Activated naive CD4-positive, alpha-beta T cell treated with anti-CD3 and anti-CD28 coated beads, Interleukin-2, amount 50 U/mL, for 72 hours (primary cell): ENCODE data around the gene FAM124A. TPM values are rescaled to one million over a fixed set of nuclear protein-coding genes. Genes with fewer than 3 reads are reported as not detected.
A peak's percentile ranks its signal among the peaks of the same experiment; 100 is the strongest.

Experiments used
- ATAC-seq, 2 donors: fragments of 150-1000 bp; cut with Tn5 transposase; 2 replicates each; pipeline ENCODE4 v1.10.0; 2021; ENCODE audit warnings: mild to moderate bottlenecking in 2 of 2, moderate library complexity in 2 of 2
- DNase-seq, 2 donors: peaks; one replicate each; pipeline ENCODE4 v3.0.0; 2021 to 2022; ENCODE audit warnings: low spot score in 2 of 2
- H3K27ac Mint-ChIP-seq, 2 donors: one replicate each; pipeline ENCODE4 v1.8.0; 2022; ENCODE audit warnings: mild to moderate bottlenecking in 2 of 2, mixed read lengths in 2 of 2
- H3K36me3 Mint-ChIP-seq, 2 donors: one replicate each; pipeline ENCODE4 v1.8.0; 2022; ENCODE audit warnings: mixed read lengths in 2 of 2
- H3K9me3 Mint-ChIP-seq, 2 donors: one replicate each; pipeline ENCODE4 v1.8.0; 2022; ENCODE audit warnings: mixed read lengths in 2 of 2
- total RNA-seq, 2 donors: library from RNA; stranded (reverse); gene quantifications; one replicate each; pipeline ENCODE4 v1.2.3, GENCODE V29; 2022

Gene FAM124A
- total RNA-seq, 2 donors from 2014 or later: 0.09 to 0.35 TPM

DNA sequence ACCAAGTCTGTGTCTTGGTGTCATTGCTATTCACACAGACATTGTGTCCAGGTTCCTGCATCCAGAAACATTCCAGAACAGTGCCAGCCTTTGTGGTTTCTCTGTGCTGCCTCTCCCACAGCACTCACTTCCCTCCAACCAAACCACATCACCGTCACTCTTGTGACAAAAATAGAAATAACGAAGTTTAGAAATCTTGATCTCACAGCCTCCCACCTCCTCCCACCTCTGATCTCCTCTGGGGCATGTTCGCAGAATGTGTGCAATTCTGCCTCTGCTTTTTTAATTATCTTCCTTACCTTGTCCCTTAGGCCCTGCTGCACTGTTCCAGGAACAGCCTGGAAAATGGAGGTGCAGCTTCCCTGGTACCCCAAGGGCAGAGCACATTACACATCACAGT, 108.6 kb downstream of the FAM124A start:
- no peaks in the 10 kb centered on the region for H3K9me3 Mint-ChIP-seq
- ATAC-seq (peak; percentile 15 to 46), DNase-seq (no peak)
- H3K27ac Mint-ChIP-seq: peak overlapping the region; percentile 32 to 65
- H3K36me3 Mint-ChIP-seq: no peaks in the 10 kb centered on the region

DNA sequence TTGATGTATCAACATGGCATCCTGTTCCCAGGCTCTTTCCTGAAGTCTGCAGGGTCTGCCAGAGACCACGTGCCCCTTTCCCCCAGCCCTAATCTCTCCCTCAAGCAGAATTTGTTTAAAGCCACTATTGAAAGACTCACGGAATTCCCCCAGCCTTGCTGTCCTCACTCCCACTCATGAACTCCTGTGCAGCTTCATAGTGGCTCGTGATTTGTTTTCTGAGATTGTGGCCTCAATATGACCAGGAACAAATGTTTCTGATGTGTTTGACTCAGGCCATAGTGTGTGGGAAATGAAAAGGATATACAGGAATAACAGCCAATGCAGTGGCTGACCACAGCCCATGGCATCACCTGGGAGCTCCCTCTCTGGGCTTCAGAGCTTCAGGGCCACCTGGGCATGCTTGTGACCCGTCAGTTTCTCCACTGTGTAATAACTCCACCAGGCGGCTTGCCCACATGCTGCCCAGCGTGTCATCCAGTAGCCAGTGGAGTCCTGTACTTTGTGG, 109.2 kb downstream of the FAM124A start:
- ATAC-seq: peak; percentile 52 to 85
- no peak for DNase-seq
- Mint-ChIP-seq H3K27ac (peak overlapping the region in 1 of 2 donors; percentile 32), H3K36me3 (no peaks in the 10 kb centered on the region), H3K9me3 (no peaks in the 10 kb centered on the region)

DNA sequence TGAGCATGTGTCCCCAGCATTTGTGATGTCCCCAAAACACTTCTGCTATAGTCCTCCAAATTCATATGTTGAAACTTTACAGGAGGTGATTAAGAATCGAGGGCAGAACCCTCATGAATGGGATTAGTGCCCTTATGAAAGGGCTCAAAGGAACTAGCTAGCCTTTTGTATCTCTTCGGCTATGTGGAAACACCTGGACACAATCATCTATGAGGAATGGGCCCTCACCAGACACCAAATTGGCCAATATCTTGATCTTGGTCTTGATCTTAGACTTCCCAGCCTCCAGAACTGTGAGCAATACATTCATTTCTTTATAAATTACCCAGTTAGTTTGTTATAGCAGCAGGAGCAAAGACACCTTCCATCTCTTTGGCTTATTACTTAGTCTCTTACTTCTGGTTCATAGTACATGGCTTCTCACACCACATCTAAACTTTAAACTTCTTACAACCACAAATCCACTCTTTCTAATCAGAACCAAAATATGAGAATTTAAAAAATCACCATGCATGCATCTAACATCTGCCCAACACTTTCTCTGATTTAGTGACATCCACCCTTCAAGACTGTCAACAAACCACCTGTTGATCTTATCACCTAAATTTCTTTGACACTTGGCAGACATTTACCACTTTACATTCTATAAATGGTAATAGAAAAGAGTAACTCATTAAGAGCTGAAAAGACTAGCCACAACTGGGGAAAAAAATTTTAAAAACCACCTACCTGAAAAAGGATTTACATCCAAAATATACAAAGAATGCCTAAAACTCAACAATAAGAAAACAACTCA, 110.6 kb downstream of the FAM124A start:
- no peaks in the 10 kb centered on the region for H3K9me3 Mint-ChIP-seq
- no peak for DNase-seq
- H3K27ac Mint-ChIP-seq: no peak overlapping the region
- no peak for ATAC-seq
- no peaks in the 10 kb centered on the region for H3K36me3 Mint-ChIP-seq

DNA sequence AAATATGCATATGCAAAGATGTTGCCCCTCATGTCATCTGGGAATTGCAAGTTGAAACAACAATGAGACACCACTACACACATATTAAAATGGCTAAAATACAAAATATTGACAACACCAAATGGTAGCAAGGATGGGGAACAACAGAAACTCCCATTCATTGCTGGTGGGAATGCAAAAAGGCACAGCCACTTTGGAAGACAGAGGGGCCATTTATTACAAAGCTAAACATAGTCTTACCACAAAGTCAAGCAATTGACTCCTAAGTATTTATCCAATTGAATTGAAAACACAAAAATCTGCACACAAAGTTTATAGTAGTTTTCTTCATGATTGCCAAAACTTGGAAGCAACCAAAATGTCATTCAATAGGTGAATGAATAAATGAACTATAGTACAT, 111.2 kb downstream of the FAM124A start:
- DNase-seq: no peak
- Mint-ChIP-seq H3K27ac (no peak overlapping the region), H3K36me3 (no peaks in the 10 kb centered on the region), H3K9me3 (no peaks in the 10 kb centered on the region)
- no peak for ATAC-seq

DNA sequence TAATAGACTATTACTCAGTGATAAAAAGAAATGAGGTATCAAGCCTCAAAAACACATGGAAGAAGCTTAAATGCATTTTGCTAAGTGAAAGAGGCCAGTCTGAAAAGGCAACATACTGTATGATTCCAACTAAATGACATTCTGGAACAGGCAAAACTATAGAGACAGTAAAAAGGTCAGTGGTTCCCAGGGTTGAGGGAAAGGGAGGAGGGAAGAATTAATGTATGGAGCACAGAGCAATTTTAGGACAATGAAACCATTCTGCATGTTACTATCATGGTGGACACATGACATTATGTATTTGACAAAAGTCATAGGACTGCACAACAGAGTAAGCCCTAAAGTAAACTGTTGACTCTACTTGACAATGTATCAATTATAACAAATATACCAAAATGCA, 111.6 kb downstream of the FAM124A start:
- Mint-ChIP-seq H3K36me3 (no peaks in the 10 kb centered on the region), H3K9me3 (no peaks in the 10 kb centered on the region), H3K27ac (no peak overlapping the region)
- ATAC-seq (no peak), DNase-seq (no peak)

Other genes with a start within 250 kb of the FAM124A start
- gene C13orf42, start 111.1 kb upstream of the FAM124A start, total RNA-seq: not detected
- gene SERPINE3, start 117.3 kb downstream of the FAM124A start, total RNA-seq: not detected
- gene INTS6, start 230.6 kb downstream of the FAM124A start, total RNA-seq: 10 to 100 TPM; 49.7 to 53.4 TPM